K562 (cell line): Measurements from ENCODE around the gene STOM. TPM values are rescaled to one million over a fixed set of nuclear protein-coding genes. Genes with fewer than 3 reads are reported as not detected.
A peak's percentile ranks its signal among the peaks of the same experiment; 100 is the strongest.

Experiments
- ATAC-seq: fragments of 200-7000 bp; cut with Tn5 transposase; 3 replicates; pipeline ENCODE4 v1.9.1; 2020; ENCODE audit warnings: moderate library complexity
- BruUV-seq: library from RNA; stranded (reverse); fragments of 400-500 nt; replicated peaks from 2 replicates; lab custom pipeline; 2021; lab: Mats Ljungman, UMichigan
- CTCF ChIA-PET: fragments of 300-600 bp; formaldehyde crosslinking; extraction: SDS; loops from one replicate; lab custom pipeline; 2021; ENCODE audit warnings: low intra/inter-chr PET ratio; lab: Yijun Ruan, JAX
- POLR2A ChIA-PET: fragments of 300-600, 350-650 bp; sonication (Branson Sonifier 250); formaldehyde crosslinking; extraction: SDS; loops from one replicate; lab custom pipeline; 2021; ENCODE audit warnings: antibody characterized with exemption, inconsistent platforms; lab: Yijun Ruan, JAX
- DNase-seq, 4 experiments: peaks; one replicate each; pipeline versions ENCODE4 v3.0.0 to v3.0.0-alpha.2; 2011 to 2018; ENCODE audit warnings: low spot score in 3 of 4, mixed read lengths in 3 of 4; ENCODE audit errors: extremely low read depth in 1 of 4
- FAIRE-seq: peaks from 2 replicates; lab custom pipeline; 2011; peaks lifted over from hg19 to GRCh38; lab: Jason Lieb, UNC
- H2AFZ ChIP-seq: 2 replicates; pipeline ENCODE4 v1.6.0; 2011; ENCODE audit warnings: low read depth, low read length, control low read depth, inconsistent platforms
- H3K27ac ChIP-seq: fragments of 200-600 bp; 3 replicates; pipeline ENCODE4 v1.8.0; 2011; ENCODE audit warnings: low read depth, mild to moderate bottlenecking, control low read depth, inconsistent platforms, low read length, moderate library complexity, mixed read lengths; ENCODE audit errors: extremely low read depth
- H3K27me3 ChIP-seq, 2 experiments: fragments of 300-600 bp in 1 of 2; 2 replicates in 1 of 2; 3 replicates in 1 of 2; pipeline versions ENCODE4 v1.6.0 to v1.8.0; 2011; ENCODE audit warnings: inconsistent platforms in 2 of 2, low read length in 2 of 2, mild to moderate bottlenecking in 1 of 2, mixed read lengths in 1 of 2, moderate library complexity in 1 of 2; ENCODE audit not compliant: control insufficient read depth in 2 of 2, insufficient read depth in 2 of 2
- H3K36me3 ChIP-seq: fragments of 300-600 bp; 3 replicates; pipeline ENCODE4 v1.8.0; 2011; ENCODE audit warnings: mild to moderate bottlenecking, low read length, inconsistent platforms; ENCODE audit not compliant: control insufficient read depth, insufficient read depth
- H3K4me1 ChIP-seq, 2 experiments: fragments of 200-600 bp in 1 of 2; replicated peaks in 1 of 2; 2 replicates in 1 of 2; 3 replicates in 1 of 2; pipeline versions ENCODE4 v1.5.1 to v1.8.0; 2011; ENCODE audit warnings: inconsistent platforms in 2 of 2, low read length in 2 of 2, mild to moderate bottlenecking in 1 of 2, mixed read lengths in 1 of 2, moderate library complexity in 1 of 2; ENCODE audit not compliant: control insufficient read depth in 2 of 2, insufficient read depth in 2 of 2
- H3K4me2 ChIP-seq: 2 replicates; pipeline ENCODE4 v1.6.1; 2011; ENCODE audit warnings: low read length, control low read depth, inconsistent platforms, mixed read lengths; ENCODE audit not compliant: insufficient read depth
- H3K4me3 ChIP-seq: fragments of 200-600 bp; sonication (generic), shearing (Covaris generic); 2 replicates; pipeline ENCODE4 v1.5.1; 2016; ENCODE audit warnings: control low read depth, inconsistent platforms
- H3K79me2 ChIP-seq: fragments of 200-600 bp; 3 replicates; pipeline ENCODE4 v1.8.0; 2011; ENCODE audit warnings: low read length, inconsistent platforms; ENCODE audit not compliant: control insufficient read depth, insufficient read depth
- H3K9ac ChIP-seq, 2 experiments: 2 replicates each; pipeline versions ENCODE4 v1.6.0 to v1.6.1; 2011; ENCODE audit warnings: low read depth in 2 of 2, low read length in 2 of 2, control low read depth in 1 of 2, inconsistent platforms in 1 of 2, mild to moderate bottlenecking in 1 of 2, mixed read lengths in 1 of 2; ENCODE audit not compliant: insufficient read depth in 1 of 2
- H3K9me1 ChIP-seq: one replicate; pipeline ENCODE4 v1.6.0; 2011; ENCODE audit warnings: inconsistent platforms, mild to moderate bottlenecking, low read length, moderate library complexity; ENCODE audit not compliant: control insufficient read depth, insufficient read depth
- H3K9me3 ChIP-seq: replicated peaks from 2 replicates; pipeline ENCODE4 v1.5.1; 2011; ENCODE audit warnings: low read depth, low read length, inconsistent platforms; ENCODE audit not compliant: control insufficient read depth, insufficient read depth
- H4K20me1 ChIP-seq: replicated peaks from 2 replicates; pipeline ENCODE4 v1.6.1; 2011; ENCODE audit warnings: low read length, inconsistent platforms, mixed read lengths; ENCODE audit not compliant: control insufficient read depth, insufficient read depth
- BCOR ChIP-seq: fragments of 450-650 bp; IDR thresholded peaks from 2 replicates; pipeline ENCODE4 v1.6.1; 2016
- CBFB ChIP-seq: sonication (generic); formaldehyde crosslinking; IDR thresholded peaks from 2 replicates; pipeline ENCODE4 v1.4.0; 2020; ENCODE audit warnings: mild to moderate bottlenecking, missing genetic modification reagents
- NR2C2 ChIP-seq, 2 experiments: fragments of 200-800 bp in 1 of 2; sonication (Bioruptor generic) in 1 of 2; sonication (generic) in 1 of 2; formaldehyde crosslinking in 1 of 2; IDR thresholded peaks; 2 replicates each; pipeline versions ENCODE4 v1.6.1 to v1.8.0; 2016 to 2022; ENCODE audit warnings: mild to moderate bottlenecking in 1 of 2, missing compliant biosample characterization in 1 of 2, missing genetic modification characterization in 1 of 2, missing genetic modification reagents in 1 of 2
- RBM25 ChIP-seq: fragments of 200-400 bp; formaldehyde crosslinking; IDR thresholded peaks from 2 replicates; pipeline ENCODE4 v1.6.1; 2018; ENCODE audit warnings: low read length, low read depth, moderate library complexity; ENCODE audit not compliant: severe bottlenecking
- ZFP36 ChIP-seq: fragments of 150-350 bp; IDR thresholded peaks from 2 replicates; pipeline ENCODE4 v1.6.1; 2018; ENCODE audit warnings: low read length, low read depth; ENCODE audit not compliant: partially characterized antibody
- WGBS: fragments of 100-300 bp; shearing (Covaris generic); methylation state at CpG from one replicate; pipeline ENCODE4 v1.1.6; 2016; ENCODE audit warnings: low coverage, mixed read lengths; ENCODE audit not compliant: insufficient coverage; ENCODE audit errors: missing lambda C conversion rate; 5-methylcytosine and 5-hydroxymethylcytosine counted together
- in situ Hi-C: fragments of 300-500 bp; cut with MboI; formaldehyde crosslinking; loops from 4 replicates; pipeline ENCODE4 v1.15.0; 2018; ENCODE audit warnings: inconsistent platforms, mixed read lengths
- intact Hi-C: fragments of 100-400 bp; cut with micrococcal nuclease; formaldehyde crosslinking; loops from 2 replicates; pipeline ENCODE4 v1.14.2; 2022
- polyA plus RNA-seq, 8 experiments: library from polyadenylated mRNA; depleted of rRNA in 4 of 8; stranded (reverse) in 5 of 8; unstranded in 3 of 8; fragments of >200 nt; fragmentation: Nextera tagmentation in 2 of 8; fragmentation: Illumina TruSeq in 1 of 8; extraction: Ambion mirVana in 2 of 8; extraction: Trizol in 1 of 8; gene quantifications; 2 replicates each; pipeline versions ENCODE4 v1.2.1 to v1.2.3, GENCODE V29; 2011 to 2014; ENCODE audit warnings: inconsistent platforms in 1 of 8, missing spikeins in 1 of 8
- total RNA-seq, 7 experiments: library from RNA; depleted of rRNA in 6 of 7; stranded (reverse); fragments of >200 nt in 6 of 7; fragmentation: Illumina TruSeq in 2 of 7; extraction: Trizol in 2 of 7; gene quantifications; 2 replicates each; pipeline versions ENCODE4 v1.2.1 to v1.2.3, GENCODE V29; 2011 to 2021; ENCODE audit warnings: low replicate concordance in 1 of 7

The STOM gene
- total and polyA plus RNA-seq, 9 of the 15 experiments (the other 6 are each of a cell fraction or from before 2014, with no cell fraction given), result 23.2 to 140 (median 43.9) TPM

DNA sequence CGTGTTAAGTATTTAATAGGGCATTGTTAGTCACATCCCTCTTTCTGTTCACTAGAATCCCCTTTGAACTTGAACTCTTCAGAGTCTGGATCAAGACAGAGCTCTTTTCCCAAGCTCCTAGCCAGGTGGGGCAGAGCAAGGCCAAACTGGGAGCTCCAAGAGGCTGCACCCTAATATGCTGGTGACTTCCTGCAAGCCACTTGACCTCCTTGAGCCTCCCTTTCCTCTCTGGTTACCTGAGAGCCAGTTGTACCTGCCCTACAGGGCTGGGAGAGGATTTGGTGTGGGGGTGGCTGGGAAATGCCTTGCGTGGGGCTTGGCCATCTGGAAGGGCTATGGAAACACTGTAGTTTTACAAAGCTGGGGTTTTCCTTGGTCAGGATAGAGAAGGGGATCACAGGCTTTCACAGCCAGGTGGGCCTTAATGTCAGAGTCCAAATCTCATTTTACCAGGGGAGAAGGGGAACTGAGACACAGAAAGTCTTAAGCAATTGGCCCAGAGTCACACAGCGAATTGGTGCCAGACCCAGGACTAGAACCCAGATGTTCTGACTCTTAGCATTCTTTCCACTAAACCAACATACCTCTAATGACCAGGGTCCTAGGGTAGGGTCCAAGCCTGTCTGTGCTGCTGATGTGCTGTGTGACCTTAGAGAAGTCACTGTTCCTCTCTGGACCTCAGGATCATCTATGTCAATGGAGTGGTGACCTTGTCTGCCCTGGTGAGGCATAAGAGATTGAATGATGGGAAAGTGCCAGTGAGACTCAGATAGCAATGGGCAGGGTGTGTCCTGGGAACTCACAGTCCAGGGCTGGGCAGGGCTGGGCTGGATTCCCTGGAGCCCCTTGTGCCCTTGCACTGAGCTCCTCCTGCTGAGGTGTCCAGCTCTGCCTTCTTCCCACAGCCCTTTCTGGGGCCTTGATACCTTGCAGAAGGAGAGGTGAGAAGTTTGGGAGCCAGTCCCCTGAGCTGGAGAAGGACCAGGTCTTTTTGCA is 66.3 kb downstream of the STOM start:
- no peak for ATAC-seq
- Histone ChIP-seq H3K27me3 (no peaks in the 10 kb centered on the region), H2AFZ (no peak overlapping the region), H3K9me1 (no peaks in the 10 kb centered on the region), H3K27ac (no peak overlapping the region), H3K4me2 (no peak overlapping the region)
- intact Hi-C loops, result no loop called here
- POLR2A ChIA-PET, result interaction anchor here (1.0 to 1.3 kb wide), 2 partner anchors 10 kb away, joined by 3 read pairs; no protein-coding TSS in a partner anchor
- DNase-seq, result no peak
- no peak for TF ChIP-seq NR2C2 (CRISPR knock-in tag; IDR thresholded peaks at IDR 0.05)
- no peak for TF ChIP-seq NR2C2 (tag; IDR thresholded peaks at IDR 0.05)
- TF ChIP-seq RBM25, result peak; percentile 26
- peak; percentile 33 for TF ChIP-seq ZFP36
- 0 out of 2 replicates have a peak, but pooled peaks have one; percentile 37 for TF ChIP-seq BCOR
- TF ChIP-seq CBFB (CRISPR knock-in tag), result no peak
- TF ChIP-seq, all 486 proteins: peak for 3
- CTCF ChIA-PET, result no interaction called here
- FAIRE-seq, result no peak
- Histone ChIP-seq H3K36me3 (no peaks in the 10 kb centered on the region), H3K79me2 (no peaks in the 10 kb centered on the region), H3K9me3 (no peaks in the 10 kb centered on the region), H3K9ac (no peak overlapping the region), H3K4me1 (peaks cover 0 to 16% of the 10 kb centered on the region in 2 experiments; a peak in 3 of 5 replicates), H3K4me3 (no peak overlapping the region), H4K20me1 (no peaks in the 10 kb centered on the region)
- WGBS, result 40% methylated on average over 3 of the region's 3 CpGs
- BruUV-seq, result no TSS peak
- in situ Hi-C loops, result no loop called here
